GM18873 (cell line): ENCODE results near the gene CD3G.
"Not testable (repeated sequence)": the region's sequence is repeated elsewhere in the genome, so short reads cannot be mapped to it uniquely, and the experiment has no call there.

ENCODE experiments used
- ATAC-seq: cut with Tn5 transposase; IDR thresholded peaks from one replicate; pipeline ENCODE4 v1.9.1; 2021; ENCODE audit warnings: mild to moderate bottlenecking, moderate library complexity, moderate number of reproducible peaks; ENCODE audit not compliant: unreplicated experiment, low FRiP score

CD3G gene

DNA sequence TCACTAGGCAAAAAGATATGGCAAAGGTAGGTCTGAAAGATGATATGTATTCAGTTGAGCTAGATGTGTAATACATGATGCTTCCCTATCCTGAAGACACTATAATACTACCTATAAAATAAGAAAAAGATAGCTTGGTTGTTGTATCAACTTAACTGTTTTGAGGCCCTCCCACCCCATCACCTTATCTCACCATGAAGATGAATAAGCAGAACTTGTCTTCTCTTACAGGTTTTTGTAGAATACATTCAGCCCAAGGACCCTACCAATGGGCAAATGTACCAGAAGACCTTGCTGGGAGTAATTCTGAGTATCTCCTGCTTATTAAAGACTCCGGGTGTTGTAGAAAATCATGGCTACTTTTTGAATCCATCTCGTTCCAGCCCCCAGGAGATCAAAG is 29.1 kb downstream of the CD3G start:
- ATAC-seq = no peak

DNA sequence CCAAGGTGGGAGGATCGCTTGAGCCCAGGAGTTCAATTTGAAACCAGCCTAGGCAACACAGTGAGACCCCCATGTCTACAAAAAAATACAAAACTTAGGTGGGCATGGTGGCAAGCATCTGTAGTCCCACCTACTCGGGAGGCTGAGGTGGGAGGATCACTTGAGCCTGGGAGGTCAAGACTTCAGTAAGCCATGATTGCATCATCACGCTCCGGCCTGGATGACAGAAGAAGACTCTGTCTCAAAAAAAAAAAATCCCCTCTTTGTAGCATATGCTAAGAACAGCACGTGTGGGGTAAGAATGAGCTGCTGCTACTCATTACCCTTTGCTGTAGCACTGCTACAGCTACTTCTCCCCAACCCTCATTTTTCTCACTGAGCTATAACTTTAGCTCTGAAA is 29.7 kb downstream of the CD3G start:
- no peak for ATAC-seq

DNA sequence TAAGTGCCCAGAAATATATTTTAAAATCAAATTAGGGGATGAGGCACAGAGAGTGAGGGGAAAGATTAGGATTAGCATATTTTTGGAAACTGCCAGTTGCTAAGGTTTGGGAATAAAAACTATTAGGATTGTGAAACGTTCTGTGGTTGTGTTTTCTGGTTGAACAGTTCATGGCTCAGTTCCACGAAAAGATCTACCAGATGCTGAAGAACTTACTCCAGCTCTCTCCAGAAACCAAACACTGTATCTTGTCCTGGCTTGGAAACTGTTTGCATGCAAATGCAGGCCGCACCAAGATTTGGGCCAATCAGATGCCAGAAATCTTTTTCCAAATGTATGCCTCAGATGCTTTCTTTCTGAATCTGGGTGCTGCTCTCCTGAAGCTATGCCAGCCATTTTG is 30.6 kb downstream of the CD3G start:
- ATAC-seq = no peak

DNA sequence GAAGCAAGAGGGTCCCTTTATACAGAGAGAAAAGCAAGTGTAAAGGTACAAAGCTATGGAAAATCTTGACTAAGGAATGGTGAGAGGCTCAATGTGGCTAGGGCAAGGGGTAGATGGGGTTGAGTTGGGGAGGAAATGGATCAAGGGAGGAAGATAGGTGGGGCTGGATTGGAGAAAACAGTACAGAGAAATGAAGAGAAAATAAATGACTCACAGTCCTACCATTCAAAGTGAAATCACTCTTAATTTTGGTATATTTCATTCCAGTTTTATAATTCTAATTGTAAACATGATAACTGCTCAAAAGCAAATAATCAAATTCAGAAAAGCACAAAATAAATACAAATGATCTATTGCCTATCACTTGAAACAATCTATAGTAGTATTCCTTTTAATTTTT is 31.8 kb downstream of the CD3G start:
- ATAC-seq = no peak

DNA sequence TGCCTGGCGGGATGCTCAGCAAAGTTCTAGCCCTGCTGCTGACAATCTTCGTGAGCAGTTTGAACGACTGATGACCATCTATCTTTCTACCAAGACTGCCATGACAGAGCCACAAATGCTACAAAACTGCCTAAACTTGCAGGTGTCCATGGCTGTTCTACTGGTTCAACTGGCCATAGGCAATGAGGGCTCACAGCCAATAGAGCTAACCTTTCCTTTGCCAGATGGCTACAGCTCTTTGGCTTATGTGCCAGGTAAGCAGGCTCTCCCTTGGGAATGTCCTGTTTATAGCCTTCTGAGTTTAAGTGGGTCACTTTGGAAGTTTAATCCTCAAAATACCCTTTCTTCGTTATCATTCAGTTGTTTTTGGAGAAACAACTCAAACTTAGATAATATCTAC is 35.4 kb downstream of the CD3G start:
- ATAC-seq = no peak

DNA sequence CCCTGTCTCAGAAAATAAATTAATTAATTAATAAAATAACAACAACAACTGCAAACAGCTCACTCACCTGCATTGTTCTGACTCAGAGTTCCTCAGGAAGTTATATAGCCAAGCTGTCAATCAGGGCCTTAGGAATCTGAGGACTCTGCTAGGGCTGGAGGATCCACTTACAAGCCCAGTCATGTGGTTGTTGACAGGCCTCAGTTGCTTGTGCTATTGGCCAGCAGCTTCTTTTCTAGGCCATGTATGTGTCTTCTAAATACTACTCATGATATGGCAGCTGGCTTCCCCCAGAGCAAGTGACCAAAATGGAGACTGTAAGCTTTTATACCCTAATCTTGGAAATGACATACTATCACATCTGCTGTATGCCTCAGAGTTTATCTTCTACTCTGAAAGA is 36.4 kb downstream of the CD3G start:
- ATAC-seq = no peak

DNA sequence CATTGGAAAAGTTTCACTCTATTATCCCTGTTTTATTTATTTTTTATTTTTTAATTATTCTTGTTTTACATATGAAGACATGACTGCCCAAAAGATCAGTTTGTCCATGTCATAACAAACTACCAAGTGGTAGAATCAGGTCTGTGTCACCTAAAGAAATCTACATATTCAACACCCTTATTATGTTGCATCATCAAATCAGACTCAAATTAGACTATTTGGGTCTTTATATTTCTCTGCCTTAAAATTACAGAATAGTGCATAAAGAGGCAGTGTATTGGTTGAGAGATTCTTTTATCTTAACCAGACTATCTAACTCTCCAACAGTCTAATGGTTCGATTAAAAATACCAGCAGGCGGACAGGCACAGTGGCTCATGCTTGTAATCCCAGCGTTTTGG is 38.8 kb downstream of the CD3G start:
- no peak for ATAC-seq

DNA sequence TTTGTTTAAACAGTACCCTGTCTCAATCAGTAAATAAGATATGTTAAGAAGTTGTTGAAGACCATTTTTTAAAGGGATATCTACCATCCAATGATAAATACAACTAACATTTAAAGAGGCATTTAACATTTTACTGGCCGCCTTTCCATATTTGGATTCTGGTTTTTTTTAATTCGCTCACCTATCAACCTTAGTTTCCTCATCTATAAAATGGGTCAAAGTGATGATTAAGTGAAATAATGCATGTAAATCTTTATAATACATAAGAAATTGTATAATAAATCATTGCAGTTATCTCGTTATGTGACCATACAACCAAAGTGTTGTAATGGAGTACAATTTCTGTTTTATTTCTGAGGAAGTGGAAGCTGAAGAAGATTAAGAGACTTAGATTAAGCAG is 39.5 kb downstream of the CD3G start:
- no peak for ATAC-seq

DNA sequence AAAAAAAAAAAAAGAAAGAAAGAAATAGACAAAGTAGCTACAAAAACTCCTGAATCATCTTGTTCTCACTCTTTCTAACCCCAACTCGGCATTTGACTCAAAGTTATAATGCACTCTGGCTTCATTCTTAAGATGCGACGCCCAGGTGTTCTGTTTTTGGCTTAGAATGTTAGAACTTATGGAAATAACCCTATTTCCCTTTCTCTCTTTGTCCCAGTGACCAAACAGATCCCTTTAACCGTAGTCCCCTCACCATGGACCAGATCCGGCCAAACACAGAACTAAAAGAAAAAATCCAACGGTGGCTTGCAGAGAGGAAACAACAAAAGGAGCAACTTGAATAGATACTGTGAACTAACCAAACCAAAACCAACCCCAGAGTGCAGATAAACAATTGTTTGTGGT is 52.0 kb downstream of the CD3G start:
- no peak for ATAC-seq

DNA sequence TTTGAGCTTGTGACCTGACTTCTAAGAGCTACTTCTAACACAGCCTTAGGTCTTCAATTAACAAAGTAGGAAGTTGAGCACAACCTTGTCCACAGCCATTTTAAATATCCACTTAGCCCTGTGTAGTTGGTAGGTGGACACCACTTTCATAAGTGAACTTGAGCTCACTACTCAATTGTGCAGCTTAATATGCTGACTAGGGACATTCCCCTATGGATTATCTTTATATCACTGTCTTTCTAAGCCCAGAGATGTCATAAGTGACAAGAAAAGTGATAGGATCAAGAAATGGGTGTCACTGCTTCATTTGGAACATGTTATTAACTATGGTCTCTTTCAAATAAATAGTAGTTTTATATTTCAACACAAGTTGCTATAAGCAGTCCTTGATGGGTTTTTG is 53.3 kb downstream of the CD3G start:
- no peak for ATAC-seq

DNA sequence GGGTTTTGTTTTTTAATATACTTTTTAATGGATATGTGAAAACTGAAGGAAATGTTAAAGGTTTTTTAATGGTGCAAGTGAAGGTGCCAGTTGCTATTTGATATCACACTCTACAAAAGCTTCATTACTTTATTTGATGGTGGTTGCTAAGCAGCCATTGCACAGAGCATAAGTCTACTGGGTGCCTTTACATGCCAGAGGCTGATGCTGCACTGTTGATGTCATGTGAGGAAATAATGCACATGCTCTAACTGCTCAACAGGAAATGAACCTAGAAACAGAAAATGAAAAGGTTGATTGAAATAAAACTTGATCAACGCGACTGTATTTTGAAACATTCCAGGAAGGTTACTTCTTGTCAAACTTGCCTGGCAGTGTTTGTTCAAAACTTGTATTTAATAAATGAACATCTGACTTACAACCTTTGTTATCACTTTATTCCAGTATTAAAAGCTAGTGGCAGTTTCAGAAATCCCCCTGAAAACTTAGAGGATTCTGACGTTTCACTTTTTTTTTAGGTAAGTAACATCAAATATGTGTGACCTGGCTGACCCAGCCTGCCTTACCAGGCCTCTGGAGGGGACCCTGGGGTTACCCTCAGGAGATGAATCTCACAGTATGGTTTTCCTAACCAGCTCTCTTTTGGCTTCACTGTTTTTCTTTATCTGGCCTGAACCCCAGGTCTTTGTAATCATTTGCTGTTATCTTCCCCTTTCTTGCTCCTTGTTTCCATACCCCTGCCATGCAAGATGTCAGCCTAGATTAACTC is 54.8 kb downstream of the CD3G start:
- ATAC-seq = no peak

DNA sequence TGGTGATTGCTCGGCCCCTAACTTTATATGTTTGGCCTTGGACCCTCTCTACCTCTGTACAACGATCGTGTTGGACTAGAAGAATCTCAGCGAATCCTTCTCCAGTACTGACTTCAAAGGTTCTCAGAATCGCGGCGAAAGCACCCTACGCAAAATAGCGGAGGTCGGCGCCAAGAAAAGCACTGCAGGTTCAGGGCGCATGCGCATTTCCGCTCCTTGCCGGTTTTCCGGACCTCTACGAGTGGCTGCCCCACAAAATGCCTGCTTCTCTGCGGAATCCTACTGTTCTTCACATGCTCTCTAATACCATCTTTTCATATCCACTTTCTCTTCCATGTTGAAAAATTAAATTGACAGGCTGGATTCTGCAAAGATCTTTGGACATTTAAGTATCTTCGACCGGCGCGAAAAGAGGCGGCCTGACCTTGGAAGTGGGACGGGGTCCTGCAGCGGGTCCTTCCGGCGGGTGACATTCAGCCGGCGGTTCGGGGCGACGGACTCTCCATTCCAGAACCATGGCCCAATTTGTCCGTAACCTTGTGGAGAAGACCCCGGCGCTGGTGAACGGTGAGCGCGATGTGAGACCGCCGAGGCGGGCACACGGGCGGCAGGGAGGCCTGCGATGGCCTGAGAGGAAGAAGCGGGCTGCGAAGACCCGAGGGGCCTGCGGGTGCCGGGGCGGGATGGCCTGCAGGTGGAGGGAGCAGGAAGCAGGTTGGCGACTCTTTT is 57.2 kb downstream of the CD3G start, which contains the start of gene ATP5MG:
ATP5MG (plus strand) TSS at position 456 of the 729 bp plus-strand sequence; CDS start at position 516, 60 bp downstream.
- ATAC-seq = peak; percentile 46

DNA sequence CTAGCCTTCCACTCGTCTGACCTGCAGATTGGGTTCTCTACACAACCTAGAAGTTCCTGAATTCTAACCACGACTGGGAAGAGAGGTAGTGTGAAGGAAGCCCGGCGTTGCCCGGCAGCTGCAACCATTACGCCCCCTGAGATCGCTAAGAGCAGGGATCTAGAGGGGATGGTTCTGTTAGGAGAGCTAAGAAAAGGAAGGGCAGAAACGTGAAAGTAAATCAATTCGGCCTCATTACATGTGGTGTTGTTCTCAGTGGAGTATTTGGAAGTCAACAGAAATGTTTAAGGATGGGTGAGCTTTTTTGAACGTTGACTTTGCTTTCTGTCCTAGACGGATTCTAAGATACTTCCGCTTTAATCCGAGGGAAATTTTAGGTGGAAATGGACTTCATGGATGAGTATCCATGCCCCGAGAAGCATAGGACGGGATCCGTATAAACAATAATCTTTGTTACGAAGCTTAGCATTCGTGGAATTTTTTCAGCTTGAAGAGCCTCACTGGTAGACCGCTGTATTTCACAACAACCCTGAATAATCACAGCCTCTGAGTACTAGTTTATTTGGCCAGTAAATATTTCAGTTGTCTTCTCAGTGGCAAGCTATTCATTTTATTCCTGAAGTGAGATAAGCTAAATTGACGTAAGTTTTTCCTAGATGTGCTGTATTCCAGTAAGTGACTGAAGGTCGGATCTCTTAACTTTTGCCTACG is 57.9 kb downstream of the CD3G start:
- ATAC-seq = no peak

DNA sequence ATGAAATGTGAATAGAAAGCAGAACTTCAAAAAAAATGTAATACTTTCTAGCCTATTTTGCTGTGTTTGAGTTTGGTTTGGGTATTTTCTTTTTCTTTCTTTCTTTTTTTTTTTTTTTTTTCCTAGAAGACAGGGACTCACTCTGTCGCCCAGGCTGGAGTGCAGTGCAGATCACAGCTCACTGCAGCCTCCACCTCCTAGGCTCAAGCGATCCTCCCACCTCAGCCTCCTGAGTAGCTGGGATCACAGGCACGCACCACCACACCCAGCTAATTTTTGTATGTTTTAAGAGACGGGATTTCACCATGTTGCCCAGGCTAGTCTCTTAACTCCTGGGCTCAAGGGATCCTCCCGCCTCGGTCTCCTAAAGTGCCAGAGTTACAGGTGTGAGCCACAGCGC is 58.5 kb downstream of the CD3G start:
- not testable (repeated sequence) for ATAC-seq
